Heart left ventricle (tissue), 13 donors: Measurements from ENCODE around the gene ASRGL1.

Experiments
- CTCF ChIP-seq, 12 donors: fragments of 200-600 bp; sonication (generic) in 4 of 12; IDR thresholded peaks; one replicate each; pipeline versions ENCODE4 v1.5.0 to v1.8.0; 2018 to 2022; ENCODE audit warnings: antibody characterized with exemption in 12 of 12, mild to moderate bottlenecking in 5 of 12
- POLR2A ChIP-seq, 2 donors: fragments of 450-650 bp; IDR thresholded peaks; one replicate each; pipeline ENCODE4 v1.6.1; 2017; ENCODE audit warnings: antibody characterized with exemption in 2 of 2, mild to moderate bottlenecking in 2 of 2, moderate library complexity in 2 of 2
- donor health status: ischemic (EF 13 %, LVEDD 7.1; RV severe dilation, severe dysfunction).
- donor health status: DM: no; HTN: yes; CAD: no.
- donor health status: DM: no; HTN: no; CAD: no.
- donor health status: ischemic (EF 25% LVEDD 6.9; RV normal size, moderate dysfunction).
- donor health status: ischemic (EF 25% LVEDD 5.7; RV mildly dilated, moderate dysfunction).
- donor health status: ischemic (EF 35%, LVEDD 5.7; RV mildly dilated, moderate dysfunction).
- donor health status: nonischemic (EF 11% LVEDD 7.7; RV severe dilation, severe dysfunction).
- donor health status: DM: yes; HTN: yes; CAD: no.
- donor health status: PGD.
- donor health status: ischemic (EF 29% LVEDD 5.4; RV normal size, mild dysfunction).
- donor health status: nonischemic (EF 23%, LVEDD 6.1; RV moderate dilation, normal function).

GRCh38 chr11:62374801-62375200 is 37.6 kb downstream of the ASRGL1 start:
- TF ChIP-seq CTCF (IDR thresholded peaks at IDR 0.05) (no peak), POLR2A (IDR thresholded peaks at IDR 0.05) (no peak)
